KBM-7 (cell line): ENCODE data around the gene HUNK.

Experiments
- DNase-seq: peaks from one replicate; pipeline ENCODE4 v3.0.0-alpha.2; 2015
- in situ Hi-C: fragments of 300-500 bp; cut with MboI; formaldehyde crosslinking; loops from 2 replicates; pipeline ENCODE4 v1.14.3; 2020; ENCODE audit warnings: low sequenced_read_pairs, low pct_unique_long_range_greater_than_20kb, mixed read lengths

HUNK gene

GRCh38 chr21:31983120-31983519 is 110.3 kb downstream of the HUNK start:
- in situ Hi-C loops, result no loop called here
- no peak for DNase-seq

DNA sequence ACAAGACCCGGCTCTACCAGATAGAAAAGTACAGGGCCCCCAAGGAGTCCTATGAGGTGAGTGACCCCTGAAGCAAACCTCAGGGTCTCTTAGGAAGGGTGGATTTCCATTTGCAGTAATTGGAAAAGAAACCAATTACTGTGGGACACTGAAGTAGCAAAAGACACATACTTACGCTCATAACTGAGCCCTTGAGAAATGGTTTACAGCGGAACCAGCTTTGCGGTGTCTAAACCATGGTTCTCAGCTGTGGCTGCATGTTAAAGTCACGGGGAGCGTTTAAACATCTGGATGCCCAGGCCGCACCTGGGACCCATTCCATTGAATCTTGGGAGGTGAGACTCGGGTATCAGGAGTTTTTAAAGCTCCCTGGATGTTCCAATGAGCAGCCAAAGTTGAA is 110.7 kb downstream of the HUNK start:
- in situ Hi-C loops, result no loop called here
- DNase-seq, result no peak

DNA sequence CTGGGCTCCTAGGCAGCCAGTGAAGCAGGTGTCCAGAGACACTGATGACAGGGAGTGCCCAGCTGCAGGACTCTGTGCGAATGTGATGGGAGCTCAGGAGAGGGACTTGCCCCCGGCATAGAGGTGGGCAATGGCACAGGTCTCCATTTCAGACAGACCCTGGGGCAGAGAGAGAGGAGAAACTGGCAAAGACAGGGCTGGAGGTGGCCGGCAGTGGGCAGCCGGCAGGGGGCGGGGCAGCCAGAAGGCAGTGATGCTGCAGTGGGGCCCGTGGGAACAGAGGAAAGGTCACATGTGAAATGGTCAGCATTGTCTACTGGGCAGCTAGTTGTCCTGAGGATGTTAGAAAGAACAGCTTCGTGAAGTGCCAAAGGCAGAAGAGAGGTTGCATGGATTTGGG is 112.6 kb downstream of the HUNK start:
- DNase-seq, result no peak
- in situ Hi-C loops, result no loop called here

GRCh38 chr21:31986035-31986856 is 113.4 kb downstream of the HUNK start:
- in situ Hi-C loops, result no loop called here
- DNase-seq, result no peak

DNA sequence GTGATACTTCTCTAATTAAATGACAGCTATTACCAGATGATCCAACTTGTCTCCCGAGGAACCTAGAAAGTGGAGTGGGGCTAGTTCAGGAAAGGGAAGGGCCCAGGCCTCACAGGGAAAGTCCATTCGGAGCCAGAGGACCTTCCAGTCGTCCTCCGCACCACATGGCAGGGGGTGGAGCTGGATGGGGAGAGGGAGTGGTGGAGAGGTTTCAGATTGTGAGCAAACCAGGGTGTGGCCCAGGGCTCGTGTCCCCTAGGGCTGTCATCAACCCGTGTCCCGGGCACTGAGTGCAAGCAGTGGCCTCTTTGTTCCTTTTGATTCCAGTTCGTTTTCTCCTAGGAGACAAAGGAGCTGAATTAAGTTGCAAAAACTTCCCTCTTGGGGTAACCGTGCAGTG is 114.9 kb downstream of the HUNK start:
- in situ Hi-C loops, result no loop called here
- DNase-seq, result no peak

GRCh38 chr21:31988492-31989290 is 115.9 kb downstream of the HUNK start:
- no peak for DNase-seq
- in situ Hi-C loops, result no loop called here

DNA sequence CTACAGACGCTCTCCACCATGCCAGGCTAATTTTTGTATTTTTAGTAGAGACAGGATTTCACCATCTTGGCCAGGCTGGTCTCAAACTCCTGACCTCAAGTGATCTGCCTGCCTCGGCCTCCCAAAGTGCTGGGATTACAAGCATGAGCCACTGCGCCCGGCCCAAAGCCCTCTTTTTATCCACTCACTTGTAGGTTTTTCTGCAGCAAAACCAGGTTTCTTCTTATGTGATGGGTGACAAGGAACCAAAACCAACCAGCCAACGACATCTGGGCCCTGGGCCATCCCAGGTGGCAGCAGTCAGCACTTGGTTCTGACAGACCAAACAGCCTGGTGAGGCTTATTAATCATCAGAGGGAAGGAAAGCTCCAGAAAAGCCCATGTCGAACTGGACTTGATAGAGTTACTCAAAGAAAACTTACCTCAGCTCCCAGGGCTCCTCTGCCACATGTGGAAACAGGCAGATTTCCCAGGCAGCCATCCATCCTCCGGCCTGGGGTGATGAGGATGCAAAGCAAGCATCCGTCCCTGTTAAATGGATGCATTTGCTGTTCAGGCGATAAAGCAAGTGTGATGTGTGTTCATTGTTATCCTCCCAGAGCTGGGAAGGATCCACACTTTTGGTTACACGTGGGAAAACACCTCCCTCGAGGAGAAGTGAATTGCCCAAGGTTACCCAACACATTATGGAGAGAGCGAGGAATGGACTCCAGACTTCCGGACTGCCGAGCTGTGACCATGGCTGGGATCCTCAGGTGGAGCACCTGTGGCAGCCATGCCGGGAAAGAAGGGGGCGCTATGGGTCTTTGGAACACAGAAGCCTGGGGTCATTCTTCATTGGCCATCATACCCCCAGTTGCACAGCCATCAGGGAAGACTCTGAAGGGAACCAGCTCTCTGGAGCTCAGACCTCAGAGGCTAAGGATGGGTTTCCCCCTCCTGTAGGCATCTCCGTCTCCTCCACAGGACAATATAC is 118.8 kb downstream of the HUNK start:
- DNase-seq, result no peak
- in situ Hi-C loops, result no loop called here

DNA sequence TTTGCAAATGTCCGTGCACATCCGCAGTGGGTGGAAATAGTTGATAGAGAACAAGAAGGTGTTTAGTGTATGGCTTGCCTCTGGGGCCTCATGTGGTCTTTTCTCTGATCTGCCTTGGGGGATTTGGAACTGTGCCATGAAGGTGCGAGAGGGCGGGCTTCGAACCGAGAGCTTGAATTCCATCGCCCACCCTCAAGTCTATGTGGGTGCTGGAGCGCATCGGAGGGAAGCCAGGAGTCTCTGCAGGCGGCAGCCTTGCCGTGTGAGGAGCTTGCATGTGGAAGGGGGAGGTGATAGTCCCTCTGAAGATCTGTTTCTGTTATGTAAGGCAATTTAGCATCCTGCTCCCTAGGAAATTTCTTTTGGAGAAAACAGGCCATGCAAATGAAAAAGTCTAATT is 119.6 kb downstream of the HUNK start:
- in situ Hi-C loops, result no loop called here
- no peak for DNase-seq

DNA sequence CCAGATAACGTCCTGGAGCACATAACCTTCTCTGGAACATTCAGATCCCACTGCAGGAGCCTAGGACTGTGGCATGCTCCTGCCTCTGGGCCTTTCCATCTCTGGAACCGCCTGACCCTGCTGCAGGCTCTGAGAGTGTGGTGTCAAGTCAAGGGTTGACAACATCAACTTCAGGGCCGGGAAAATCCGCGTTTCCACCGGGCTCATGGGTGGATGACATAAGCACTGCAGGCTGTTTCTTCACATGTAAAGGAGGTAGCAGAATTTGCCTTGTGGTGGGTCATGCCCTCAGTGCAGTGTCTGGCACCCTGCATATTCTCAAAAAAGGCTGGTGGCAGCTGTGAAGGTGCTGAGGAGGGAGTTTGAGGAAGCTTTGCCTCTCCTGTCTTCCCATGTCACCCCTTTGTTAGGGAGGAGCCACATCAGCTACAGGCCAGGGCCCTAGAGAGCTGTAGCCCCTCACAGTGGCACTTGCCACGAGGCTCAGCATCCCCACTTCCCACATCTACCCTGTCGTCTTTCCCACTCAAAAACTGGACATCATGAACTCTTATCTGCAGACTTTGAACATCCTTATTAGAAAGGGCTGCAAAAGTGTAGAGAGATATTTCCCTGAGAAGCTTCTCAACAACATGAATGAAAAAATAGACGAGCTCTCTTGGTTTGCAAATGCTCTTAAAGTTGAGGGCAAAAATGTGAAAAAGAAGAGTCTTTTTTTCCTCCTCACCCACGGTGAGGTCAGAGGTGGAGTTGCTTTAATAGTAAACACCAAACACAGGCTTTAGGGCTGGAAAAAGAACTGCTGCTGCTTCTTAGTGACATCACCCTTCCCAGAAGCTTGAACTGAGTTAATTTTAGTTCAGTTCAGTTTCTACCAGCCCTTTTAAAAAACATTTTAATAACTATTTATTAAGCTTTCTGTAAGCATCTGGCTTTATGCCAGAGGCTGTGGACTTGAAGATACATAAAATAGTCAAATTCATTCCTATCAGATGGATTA is 121.3 kb downstream of the HUNK start:
- in situ Hi-C loops, result no loop called here
- no peak for DNase-seq

DNA sequence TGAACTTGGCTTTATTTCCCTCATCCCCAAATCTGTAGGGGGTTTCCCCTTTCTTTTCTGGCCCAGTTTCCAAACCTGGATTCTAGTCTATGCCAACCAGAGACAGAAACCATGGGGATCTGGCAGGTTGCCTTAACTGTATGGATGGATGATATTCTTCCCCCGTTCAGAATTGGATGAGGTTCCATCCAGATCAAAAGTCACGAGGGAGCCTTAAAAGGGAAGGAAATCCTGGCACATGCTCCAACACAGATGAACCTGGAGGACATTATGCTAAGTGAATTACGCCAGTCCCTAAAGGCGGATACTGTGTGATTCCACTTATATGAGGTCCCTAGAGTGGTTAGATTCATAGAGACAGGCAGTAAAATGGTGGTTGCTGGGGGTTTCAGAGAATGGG is 124.4 kb downstream of the HUNK start:
- in situ Hi-C loops, result no loop called here
- no peak for DNase-seq

GRCh38 chr21:31999810-32000468 is 127.1 kb downstream of the HUNK start:
- DNase-seq, result no peak
- in situ Hi-C loops, result no loop called here

DNA sequence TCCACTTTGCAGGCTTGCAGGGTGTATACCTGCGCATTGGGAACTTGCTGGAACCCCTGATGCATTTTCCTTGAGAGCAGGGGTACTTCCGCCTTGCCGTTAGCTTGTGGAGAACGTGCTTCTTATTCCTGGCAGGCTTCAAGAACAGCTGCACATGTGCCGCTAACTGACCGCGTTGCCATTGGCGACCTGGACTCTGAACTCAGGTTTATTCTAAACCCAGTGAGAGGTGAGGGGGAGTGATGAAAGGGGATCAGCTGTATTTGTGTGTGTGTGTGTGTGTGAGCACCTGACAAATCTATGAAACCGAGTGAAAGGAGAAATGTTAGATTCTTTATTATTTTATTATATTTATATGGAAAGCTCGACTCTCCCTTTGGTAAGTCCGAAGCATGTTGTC is 128.6 kb downstream of the HUNK start:
- DNase-seq, result no peak

GRCh38 chr21:32003411-32003810 is 130.6 kb downstream of the HUNK start:
- in situ Hi-C loops, result no loop called here
- DNase-seq, result no peak

More for the DNA sequence above, 128.6 kb downstream of the HUNK start:
- in situ Hi-C loops, result no loop called here

DNA sequence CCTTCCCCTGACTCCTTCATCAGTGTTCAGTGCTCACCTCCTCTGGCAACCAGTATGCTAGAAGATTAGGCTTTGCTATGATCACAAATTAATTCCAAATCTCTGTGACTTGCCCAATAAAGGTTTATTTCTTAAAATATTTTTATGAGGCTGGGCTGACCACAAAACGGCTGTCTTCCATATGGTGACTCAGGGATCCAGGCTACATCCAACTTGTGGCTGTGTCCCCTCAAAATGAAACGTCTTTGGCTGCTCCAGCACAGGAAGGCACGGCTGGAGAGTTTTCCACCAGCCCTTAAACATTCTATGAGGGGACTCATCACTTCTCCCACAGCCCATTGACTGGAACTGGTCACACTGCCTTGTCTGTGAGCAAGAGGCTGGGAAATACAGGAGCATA is 131.5 kb downstream of the HUNK start:
- in situ Hi-C loops, result no loop called here
- no peak for DNase-seq

- in situ Hi-C loops, result no loop called here
- DNase-seq, result no peak
These were observed 134.6 kb downstream of the HUNK start for GRCh38 chr21:32007456-32007855.

DNA sequence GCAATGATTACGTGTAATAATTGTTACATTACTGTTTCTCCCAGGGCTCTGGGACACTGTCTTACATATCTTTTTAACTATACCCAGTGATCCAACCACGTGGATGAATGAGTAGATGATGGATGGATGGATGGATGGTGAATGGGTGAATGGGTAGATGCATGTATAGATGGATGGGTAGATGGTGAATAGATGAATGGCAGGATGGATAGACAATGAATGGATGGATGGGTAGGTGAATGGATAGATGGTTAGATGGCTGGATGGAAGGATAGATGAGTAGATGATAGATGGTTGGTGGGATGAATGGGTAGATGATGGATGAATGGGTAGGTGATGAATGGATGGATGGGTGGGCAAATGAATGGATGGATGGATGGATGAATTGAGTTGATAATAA is 135.9 kb downstream of the HUNK start:
- in situ Hi-C loops, result no loop called here
- no peak for DNase-seq

DNA sequence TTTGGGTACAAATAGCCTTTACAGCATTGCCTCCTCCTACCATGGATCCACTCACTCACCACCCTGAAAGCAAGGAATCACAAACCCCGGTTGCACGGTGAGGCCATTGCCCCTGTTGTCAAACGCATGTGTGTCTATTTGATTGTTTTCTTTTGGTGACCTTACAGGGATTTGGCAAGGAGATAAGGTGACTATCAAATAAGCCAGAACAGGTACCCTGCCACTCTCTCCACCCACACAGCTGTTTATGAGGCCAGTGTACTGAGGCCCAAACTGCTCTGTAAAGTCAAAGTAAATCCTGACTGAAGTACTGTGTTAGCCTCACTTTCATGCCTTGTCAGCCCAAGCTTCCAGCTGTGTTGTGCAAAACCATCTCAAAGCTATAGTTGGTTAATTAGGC is 136.4 kb downstream of the HUNK start:
- DNase-seq, result no peak
- in situ Hi-C loops, result no loop called here
